ENCODE measurements around the gene NT5DC3. TPM values are rescaled to one million over a fixed set of nuclear protein-coding genes. Genes with fewer than 3 reads are reported as not detected.
A peak's percentile ranks its signal among the peaks of the same experiment; 100 is the strongest.

NT5DC3 gene
- total RNA-seq, 1 donor from 2014 or later: 3.1 TPM

DNA sequence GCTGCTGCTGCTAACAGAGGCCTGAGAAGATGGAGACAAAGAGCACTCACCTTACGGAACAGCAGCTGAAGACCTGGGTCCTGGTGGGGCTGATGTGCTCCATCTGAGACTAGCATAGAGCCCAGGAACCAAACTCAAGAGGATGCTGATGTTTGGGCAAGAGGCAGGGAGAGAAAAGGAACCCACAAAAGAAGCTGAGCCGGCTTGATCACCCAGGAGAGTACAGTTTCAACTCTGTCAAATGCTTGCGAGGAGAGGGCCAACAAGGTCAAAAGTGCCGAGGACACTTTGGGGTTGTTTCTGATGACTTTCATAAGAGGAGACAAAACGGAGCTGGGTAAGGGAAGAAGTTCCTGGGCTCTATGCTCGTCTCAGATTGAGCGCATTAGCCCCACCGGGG lies 17.3 kb upstream of the NT5DC3 start:
- ATAC-seq (no peak), DNase-seq (ENCODE audit: missing footprints) (no peak)
- intact Hi-C loops (cut with DNase I): no loop called here

DNA sequence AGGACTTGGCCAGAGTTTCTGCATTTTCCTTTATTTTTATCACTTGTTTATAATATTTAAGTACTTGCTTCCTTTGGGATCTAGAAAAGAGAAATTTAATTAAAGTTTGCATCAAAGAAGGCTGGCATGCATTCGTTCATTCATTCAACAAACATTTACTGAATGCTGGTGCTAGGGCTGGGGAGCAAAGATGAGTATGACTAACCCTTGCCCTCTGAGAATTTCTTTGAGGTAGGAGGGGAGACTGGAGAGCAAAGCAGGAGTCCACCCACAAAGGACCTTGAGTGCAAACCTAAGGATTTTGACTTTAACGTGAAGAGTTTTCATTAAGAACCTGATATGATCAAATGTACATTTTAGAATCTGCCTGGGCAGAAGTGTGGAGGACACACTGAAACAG lies 16.1 kb upstream of the NT5DC3 start:
- ATAC-seq (no peak), DNase-seq (ENCODE audit: missing footprints) (no peak)
- intact Hi-C loops (cut with DNase I): no loop called here

DNA sequence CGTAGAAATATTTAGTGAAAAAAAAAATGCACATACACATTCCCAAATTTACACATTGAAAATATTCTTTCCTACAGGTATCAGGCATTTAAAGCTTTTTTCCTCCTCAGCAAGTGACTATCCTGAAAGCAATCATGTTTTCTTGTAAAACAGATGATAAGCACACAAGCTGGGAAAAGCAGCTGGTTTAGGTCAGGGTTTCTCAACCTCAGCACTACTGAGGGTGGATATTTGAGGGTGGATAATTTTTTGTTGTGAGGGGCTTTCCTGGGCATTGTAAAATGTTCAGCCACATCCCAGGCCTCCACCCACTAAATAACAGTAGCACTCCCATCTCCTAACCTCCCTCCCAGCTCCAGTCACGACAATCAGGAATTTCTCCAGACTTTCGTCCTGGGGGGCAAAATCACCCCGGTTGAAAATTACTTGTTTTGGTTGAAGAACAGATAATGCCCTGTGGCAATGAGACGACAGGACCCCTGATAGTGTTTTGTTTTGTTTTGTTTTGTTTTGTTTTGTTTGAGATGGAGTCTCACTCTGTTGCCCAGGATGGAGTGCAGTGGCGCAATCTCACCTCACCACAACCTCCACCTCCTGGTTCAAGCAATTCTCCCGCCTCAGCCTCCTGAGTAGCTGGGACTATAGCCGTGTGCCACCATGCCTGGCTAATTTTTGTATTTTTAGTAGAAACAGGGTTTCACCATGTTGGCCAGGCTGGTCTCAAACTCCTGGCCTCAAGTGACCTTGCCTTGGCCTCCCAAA lies 15.0 kb upstream of the NT5DC3 start:
- no peak for DNase-seq (ENCODE audit: missing footprints)
- intact Hi-C loops (cut with DNase I): no loop called here
- ATAC-seq: no peak

DNA sequence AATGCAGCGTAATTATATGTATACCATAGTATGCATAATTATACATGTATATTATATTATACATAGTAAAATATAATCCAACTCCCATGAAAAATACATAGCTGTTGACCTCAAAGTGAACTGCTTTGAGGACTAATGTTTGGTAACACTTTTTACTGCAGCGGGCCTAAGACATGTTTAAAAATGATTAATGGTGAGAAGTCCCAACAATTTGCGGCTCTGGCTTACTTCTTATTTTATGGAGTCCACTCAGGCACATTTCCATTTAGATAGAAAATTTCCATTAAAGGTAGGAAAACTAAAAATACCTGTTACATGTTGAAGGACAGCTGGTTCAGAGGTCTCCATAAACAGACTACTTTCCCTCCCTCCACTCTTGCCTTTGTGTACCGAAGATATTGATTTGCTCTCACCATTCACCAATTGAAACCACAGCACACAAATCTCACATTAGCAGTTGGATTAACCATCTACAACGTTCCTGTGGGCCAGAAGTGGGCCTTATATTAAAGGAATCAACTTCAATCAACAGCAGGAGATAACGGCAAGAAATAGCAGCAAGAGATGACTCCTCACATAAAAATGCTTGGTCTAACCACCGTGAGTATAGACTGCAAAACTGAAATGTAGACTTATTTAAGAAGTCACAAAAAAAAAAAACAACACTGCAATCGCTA lies 14.1 kb upstream of the NT5DC3 start:
- intact Hi-C loops (cut with DNase I): no loop called here
- DNase-seq (ENCODE audit: missing footprints): no peak
- ATAC-seq: no peak

DNA sequence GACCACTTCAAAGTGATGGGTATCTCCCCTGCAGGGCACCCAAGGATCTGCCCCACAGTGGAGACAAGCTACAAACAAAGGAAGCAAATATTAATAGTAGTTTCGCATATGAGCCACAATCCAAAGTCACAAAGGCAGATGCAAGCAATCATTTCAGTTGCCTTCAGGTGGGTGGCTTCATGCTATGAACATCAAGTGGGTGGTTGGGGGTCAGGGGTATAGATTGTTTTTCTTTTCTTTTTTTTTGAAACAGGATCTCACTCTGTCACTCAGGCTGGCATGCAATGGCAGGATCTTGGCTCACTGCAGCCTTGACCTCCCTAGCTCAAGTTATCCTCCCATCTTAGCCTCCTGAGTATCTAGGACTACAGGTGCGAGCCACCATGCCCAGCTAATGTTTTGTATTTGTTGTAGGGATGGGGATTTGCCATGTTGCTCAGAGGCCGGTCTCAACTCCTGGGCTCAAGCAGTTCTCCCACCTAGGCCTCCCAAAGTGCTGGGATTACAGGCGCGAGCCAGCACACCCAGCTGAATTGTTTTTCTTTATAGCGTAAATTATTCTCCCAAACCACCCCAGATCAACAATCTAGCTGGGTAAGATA lies 13.4 kb upstream of the NT5DC3 start:
- no peak for ATAC-seq
- intact Hi-C loops (cut with DNase I): no loop called here
- DNase-seq (ENCODE audit: missing footprints): no peak

DNA sequence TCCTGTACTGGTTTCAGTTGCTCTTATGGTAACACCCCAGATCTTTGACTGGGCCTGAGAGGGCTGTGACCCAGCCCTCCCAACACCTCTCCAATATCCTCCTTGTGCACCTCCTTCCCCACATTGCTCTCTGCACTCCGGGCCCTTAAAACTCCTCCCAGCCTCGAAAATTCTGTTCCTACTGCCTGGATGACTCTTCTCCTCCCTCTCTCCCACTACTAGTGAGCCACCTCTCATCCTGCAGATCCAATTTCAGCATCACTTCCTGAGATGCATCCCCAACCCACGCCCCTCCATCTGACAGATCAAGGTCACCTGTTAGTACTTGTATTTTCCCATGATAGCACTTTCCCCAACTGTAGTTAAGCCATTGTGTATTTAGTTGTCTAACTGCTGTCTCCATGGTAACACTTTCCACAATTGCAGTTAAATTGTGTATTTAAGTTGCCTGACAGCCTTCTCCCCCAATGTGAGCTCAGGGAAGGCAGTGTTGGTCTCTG lies 11.5 kb upstream of the NT5DC3 start:
- intact Hi-C loops (cut with DNase I): no loop called here
- no peak for DNase-seq (ENCODE audit: missing footprints)
- no peak for ATAC-seq

DNA sequence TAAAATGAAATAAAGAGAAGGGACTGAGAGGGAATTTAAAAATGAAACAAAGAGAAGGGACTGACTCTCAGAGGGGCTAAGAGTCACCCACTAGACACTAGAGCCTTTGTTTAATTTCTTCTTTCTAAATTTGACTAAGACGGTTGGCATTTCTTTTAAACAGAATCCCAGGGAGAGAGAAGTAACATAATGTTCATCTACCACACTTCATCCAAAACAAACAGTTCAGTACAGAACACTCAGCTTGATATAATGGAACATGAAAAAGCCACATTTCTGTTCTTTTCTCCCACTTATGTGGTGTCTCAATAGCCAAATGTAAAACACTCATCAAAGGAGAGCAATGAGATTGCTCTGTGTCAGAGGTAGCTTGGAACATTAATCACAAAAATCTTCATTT lies 10.1 kb upstream of the NT5DC3 start:
- DNase-seq (ENCODE audit: missing footprints) (no peak), ATAC-seq (peak; percentile 58)
- intact Hi-C loops (cut with DNase I): no loop called here

DNA sequence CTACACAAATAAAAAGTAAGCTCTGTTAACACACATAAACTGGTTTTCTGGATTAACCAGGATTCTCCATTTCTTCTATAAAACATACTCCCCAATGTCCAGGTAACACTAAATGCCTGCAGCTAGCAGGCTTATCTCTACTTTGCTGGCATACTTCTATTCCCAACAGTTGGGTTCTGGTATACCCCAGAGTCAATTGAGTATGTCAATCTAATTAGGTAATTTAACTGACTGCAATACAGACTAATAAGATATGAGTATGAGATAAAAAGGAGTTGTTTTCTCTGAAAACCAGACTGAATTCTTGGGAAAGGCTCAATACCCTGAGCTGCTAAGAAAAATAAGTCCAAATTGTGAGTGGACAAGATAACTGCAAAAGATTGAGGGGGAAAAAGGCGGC lies 9.4 kb upstream of the NT5DC3 start:
- DNase-seq (ENCODE audit: missing footprints): no peak
- ATAC-seq: no peak
- intact Hi-C loops (cut with DNase I): no loop called here

DNA sequence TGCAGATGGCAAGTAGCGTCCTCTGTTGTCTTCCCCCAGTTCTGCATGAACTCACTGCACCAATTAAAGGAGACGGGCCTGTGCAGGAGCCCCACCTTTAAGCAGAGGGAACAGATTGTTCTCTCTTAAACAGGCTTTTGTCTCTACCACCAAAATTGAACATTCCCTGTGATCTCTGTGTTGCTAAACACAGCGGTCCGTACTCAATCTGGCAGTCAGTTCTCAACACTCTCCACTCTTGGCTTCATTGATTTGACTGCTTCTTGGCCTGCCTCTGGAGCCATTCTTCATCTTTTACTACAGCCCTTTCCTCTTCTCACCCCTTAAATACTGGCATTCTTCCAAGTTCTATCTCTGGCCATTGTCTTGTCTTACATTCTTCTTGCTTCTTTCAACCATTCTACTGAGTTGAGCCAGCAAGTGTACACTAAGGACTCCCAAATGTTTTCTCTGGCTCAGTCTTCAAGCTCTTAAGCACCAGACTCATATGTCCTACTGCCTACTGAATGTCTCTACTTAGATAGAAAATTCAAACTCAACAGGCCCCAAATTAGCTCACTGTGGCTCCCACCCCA lies 8.0 kb upstream of the NT5DC3 start:
- DNase-seq (ENCODE audit: missing footprints) (no peak), ATAC-seq (peak; percentile 70)
- intact Hi-C loops (cut with DNase I): loop anchor here (10.0 kb wide), 1 partner anchor 224 kb away; no protein-coding TSS in a partner anchor

DNA sequence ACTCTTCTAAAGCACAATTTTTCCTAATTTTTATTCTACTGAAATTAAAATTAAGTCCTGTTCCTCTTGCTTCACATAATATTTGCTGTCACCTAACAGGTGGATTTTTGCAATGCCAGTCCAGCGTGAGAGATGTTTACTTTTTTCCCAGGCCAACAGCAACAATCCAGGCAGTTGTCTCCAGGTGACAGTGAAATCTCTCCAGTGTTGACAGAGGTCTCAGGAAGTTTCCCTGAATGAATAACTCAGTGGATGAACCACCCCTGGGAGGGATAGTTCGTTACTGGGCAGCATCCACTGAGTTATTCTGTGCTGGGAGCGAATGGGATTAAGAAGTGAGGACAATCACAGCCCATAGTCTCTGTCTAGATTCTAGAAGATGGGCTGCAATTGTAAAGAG lies 7.1 kb upstream of the NT5DC3 start:
- ATAC-seq (no peak), DNase-seq (ENCODE audit: missing footprints) (no peak)
- intact Hi-C loops (cut with DNase I): loop anchor here (10.0 kb wide), 1 partner anchor 223 kb away; no protein-coding TSS in a partner anchor

DNA sequence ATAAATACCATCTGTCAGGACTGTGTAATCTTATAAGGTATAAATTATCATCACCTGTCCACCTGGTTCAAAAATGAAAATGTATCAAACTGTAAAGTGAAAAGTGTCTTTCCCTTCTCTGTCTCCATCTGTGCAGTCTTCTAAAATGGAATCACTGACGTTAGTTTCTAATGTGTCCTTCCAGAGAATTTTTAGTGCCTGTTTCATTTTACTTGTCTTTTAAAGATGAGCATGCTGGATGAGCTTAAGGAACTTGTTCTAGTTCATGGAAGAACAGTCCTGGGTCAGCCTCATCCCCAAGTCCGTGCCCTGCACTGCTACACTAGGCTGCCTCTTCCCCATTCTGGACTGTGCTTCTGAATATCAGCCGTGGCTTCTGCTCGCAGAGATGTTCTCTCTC lies 5.4 kb upstream of the NT5DC3 start:
- intact Hi-C loops (cut with DNase I): loop anchor here (10.0 kb wide), 1 partner anchor 222 kb away; no protein-coding TSS in a partner anchor
- ATAC-seq (no peak), DNase-seq (ENCODE audit: missing footprints) (no peak)

DNA sequence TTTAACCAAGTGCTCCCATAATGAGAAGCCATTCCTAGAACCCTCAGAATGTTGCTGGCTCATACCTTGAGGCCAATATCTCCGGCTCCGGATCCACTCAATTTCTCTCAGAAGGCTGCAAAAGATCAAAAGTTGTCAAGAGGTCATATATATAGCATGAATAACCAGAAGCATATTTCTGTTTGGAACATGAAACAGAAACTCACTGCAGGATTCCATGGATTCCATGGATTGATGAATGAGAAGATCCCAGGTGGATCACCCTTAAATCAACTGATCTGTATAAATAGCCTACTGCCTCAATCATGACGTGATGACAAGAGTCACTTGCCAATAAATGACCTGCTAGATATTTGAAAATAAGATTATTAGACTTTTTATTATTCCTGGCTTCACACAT lies 3.3 kb upstream of the NT5DC3 start:
- ATAC-seq (no peak), DNase-seq (ENCODE audit: missing footprints) (no peak)
- intact Hi-C loops (cut with DNase I): loop anchor here (10.0 kb wide), 1 partner anchor 220 kb away; no protein-coding TSS in a partner anchor

DNA sequence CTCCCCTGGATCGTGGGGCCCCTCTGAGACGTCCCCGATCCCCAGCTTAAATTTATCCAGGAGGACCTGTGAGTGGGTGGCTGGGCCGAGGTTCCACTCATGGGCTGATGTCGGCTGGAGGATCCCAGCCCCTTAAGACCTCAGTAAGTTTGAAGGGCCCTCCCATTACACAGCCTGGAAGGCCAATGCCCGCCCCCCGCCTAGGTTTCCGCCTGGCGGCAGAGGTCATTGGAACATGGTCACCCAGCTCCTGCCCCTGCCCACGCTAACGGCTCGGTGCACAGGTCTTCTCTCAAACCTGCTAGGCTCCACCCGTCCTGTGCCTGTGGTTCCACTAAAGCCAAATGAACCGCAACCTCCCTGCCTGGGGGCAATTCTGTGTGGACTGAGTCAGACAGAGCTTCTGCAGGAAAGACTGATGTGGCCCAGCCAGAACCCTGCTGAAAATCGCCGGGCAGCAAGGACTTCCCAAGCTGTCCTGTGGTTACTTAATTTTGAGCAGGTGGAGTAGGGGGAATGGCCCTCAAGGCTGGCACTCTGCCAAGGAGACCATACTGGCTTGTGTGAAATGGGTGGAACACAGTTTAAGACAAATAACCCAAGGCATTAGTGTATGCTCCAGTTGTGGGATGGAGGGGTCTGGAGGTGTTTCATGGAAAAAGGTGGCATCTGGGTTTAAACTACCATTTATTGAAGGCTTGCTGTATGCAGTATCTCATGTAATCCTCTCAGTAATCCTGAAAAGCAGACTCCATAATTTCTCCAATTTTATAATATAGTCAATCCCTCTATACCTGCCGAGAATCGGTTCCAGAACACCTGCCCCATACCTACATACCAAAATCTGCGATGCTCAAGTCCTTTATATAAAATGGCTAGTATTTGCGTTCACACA lies 903 bp upstream of the NT5DC3 start:
- ATAC-seq (peak; percentile 68), DNase-seq (ENCODE audit: missing footprints) (peak; percentile 77)
- intact Hi-C loops (cut with DNase I): loop anchor here (10.0 kb wide), 1 partner anchor 217 kb away; no protein-coding TSS in a partner anchor

DNA sequence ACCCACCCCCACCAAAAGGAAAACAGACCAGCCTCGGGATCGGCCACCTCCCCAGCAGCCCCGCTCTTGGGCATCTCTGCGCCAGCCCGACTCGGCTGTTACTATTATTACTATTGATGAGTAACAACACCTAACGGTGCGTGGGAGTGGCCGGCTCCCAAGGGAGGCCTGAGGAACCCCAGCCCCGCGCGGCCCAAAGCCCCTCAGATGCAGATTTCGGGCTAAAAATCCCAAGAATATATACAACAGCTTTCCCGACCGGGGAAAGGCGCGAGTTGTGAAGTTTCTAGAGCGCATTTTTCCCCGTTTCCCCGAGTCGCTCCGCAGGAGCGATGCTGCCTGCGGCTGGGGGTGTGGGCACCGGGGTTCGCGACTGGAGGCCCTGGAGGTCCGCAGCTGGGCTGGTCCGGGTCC lies 565 bp downstream of the NT5DC3 start:
- ATAC-seq: no peak
- intact Hi-C loops (cut with DNase I): loop anchor here (10.0 kb wide), 1 partner anchor 216 kb away; no protein-coding TSS in a partner anchor
- DNase-seq (ENCODE audit: missing footprints): no peak

DNA sequence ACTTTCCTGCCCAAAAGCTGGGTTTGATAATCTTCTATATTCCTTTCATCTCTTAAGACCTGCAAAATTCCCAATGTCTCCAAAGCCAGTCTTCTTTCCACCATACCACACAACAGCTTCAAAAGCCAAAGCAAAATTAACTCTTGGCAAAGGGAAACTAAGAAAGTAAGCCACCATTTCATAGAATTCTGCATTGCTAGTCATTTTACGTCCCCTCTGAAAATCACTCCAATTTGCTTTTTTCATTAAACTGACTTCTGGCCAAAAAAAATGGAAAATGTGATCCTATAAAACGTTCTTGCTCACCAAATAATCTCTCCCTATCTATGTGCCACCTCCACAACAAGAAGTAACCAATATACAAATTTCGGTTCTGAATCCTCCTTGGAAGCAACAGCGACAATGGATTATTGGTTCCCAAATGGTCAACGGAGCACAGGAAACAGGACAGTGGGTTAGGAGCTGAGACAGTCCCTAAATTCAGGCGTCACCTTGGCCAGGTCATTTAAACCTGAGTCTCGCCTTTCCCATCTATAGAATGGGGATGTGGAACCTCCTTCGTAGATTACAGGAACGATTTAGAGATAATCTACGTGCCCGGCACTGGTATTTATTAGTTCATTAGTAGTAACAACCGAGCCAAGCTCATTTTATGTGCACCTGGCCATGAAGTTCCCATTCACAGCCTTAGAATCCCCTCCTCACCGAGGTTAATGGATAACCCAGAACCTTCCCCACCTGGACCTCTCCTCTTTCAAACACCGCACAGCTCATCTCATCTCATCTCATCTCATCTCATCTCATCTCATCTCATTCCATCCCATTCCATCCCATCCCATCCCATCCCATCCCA lies 1.2 kb downstream of the NT5DC3 start:
- intact Hi-C loops (cut with DNase I): loop anchor here (10.0 kb wide), 1 partner anchor 215 kb away; no protein-coding TSS in a partner anchor
- ATAC-seq (no peak), DNase-seq (ENCODE audit: missing footprints) (no peak)

DNA sequence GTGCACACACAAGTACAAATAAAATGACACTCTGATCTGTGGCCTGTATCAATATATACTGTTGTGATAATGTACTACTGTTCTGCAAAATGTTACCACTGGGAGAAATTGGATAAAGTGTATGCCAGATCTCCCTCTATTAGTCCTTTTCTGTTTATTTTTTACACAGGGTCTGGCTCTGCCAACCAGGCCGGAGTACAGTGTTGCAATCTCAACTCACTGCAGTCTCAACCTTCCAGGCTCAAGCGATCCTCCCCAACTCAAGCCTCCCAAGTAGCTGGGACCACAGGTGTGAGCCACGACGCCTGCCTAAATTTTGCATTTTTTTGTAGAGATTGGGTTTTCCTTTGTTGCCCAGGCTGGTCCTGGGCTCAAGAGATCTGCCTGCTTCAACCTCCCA lies 1.9 kb downstream of the NT5DC3 start:
- intact Hi-C loops (cut with DNase I): no loop called here
- ATAC-seq (no peak), DNase-seq (ENCODE audit: missing footprints) (no peak)

DNA sequence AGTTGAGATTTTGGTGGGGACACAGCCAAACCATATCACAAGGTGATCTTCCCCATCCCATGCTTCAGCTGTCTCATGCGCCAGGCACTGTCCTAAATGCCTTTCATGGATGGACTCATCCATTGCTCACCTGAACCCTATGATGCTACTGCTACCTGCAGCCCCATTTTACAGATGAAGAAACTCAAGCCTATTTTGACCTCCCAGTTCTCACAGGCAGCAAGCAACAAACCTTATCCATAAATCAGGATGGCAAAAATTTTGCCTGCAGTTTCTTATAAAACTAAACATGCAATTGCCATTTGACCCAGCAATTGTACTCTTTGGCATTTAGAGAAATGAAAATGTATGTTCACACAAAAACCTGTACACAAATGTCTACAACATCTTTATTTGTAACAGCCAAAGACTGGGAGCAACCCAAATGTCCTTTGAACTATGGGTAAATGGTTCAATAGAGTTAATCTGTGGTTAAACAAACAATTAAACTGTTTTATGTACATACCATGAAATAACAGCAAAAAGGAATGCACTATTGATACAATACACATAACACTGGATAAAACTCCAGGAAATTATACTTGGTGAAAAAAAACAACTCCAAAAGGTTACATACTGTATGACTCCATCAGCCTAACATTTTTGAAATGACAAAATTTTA lies 2.6 kb downstream of the NT5DC3 start:
- ATAC-seq (no peak), DNase-seq (ENCODE audit: missing footprints) (no peak)
- intact Hi-C loops (cut with DNase I): no loop called here
